Astrocyte of the cerebellum (primary cell): ENCODE results near the gene CAMP.
"Not testable (repeated sequence)": the region's sequence is repeated elsewhere in the genome, so short reads cannot be mapped to it uniquely, and the experiment has no call there.

ENCODE experiments used
- DNase-seq: peaks from one replicate; pipeline ENCODE4 v3.0.0-alpha.2; 2011; ENCODE audit warnings: low read depth
- H3K4me3 ChIP-seq: 2 replicates; pipeline ENCODE4 v1.5.1; 2011; ENCODE audit warnings: mild to moderate bottlenecking, low read depth, low read length, moderate library complexity
- in situ Hi-C: cut with HindIII; loops from 2 replicates; pipeline ENCODE4 v1.10.0; 2017; ENCODE audit warnings: low sequenced_read_pairs
- TF ChIP-seq, protein P1 (sequence below): IDR thresholded peaks from 2 replicates; pipeline ENCODE4 v1.5.1; 2012; ENCODE audit warnings: low read length, low read depth, moderate library complexity, mild to moderate bottlenecking; ENCODE audit errors: missing control alignments

The CAMP gene

DNA sequence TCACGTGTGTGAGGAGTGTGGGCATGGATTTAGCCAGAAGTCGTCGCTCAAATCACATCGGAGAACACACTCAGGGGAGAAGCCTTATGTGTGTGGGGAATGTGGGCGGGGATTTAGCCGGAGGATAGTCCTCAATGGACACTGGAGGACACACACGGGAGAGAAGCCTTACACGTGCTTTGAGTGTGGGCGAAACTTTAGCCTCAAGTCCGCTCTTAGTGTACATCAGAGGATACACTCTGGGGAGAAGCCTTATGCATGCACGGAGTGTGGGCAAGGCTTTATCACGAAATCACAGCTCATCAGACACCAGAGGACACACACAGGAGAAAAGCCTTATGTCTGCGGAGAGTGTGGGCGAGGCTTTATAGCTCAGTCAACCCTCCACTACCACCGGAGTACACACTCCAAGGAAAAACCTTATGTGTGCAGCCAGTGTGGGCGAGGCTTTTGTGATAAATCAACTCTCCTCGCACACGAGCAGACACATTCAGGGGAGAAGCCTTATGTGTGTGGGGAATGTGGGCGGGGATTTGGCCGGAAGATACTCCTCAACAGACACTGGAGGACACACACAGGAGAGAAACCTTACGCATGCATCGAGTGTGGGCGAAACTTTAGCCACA is 45.8 kb downstream of the CAMP start:
- no peak for DNase-seq

DNA sequence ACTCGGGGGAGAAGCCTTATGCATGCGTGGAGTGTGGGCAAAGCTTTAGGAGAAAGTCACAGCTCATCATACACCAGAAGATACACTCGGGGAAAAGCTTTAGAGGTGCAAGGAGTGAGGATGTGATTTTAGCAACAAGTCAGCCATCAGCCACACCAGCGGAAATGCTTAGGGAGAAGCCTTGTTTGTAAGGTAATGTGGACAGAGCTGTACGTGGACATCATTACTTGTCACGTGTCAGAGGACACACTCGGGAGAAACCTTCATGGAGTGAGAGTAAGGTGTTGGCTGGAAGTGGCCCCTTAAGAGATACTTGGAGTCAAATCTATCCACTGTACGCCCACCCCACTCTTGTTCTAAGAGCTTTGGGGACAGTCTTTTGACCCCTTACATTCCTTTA is 46.3 kb downstream of the CAMP start:
- TF ChIP-seq, protein P1, sequence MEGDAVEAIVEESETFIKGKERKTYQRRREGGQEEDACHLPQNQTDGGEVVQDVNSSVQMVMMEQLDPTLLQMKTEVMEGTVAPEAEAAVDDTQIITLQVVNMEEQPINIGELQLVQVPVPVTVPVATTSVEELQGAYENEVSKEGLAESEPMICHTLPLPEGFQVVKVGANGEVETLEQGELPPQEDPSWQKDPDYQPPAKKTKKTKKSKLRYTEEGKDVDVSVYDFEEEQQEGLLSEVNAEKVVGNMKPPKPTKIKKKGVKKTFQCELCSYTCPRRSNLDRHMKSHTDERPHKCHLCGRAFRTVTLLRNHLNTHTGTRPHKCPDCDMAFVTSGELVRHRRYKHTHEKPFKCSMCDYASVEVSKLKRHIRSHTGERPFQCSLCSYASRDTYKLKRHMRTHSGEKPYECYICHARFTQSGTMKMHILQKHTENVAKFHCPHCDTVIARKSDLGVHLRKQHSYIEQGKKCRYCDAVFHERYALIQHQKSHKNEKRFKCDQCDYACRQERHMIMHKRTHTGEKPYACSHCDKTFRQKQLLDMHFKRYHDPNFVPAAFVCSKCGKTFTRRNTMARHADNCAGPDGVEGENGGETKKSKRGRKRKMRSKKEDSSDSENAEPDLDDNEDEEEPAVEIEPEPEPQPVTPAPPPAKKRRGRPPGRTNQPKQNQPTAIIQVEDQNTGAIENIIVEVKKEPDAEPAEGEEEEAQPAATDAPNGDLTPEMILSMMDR: no peak
- DNase-seq: no peak
- in situ Hi-C loops: loop anchor here (25.0 kb wide), 1 partner anchor 168 kb away; the partner anchor contains the start of genes ATRIP, CCDC51, PLXNB1 and TMA7
- H3K4me3 ChIP-seq: no peak overlapping the region

More for the DNA sequence above, 45.8 kb downstream of the CAMP start:
- no peak overlapping the region for H3K4me3 ChIP-seq
- TF ChIP-seq, protein P1: no peak
- in situ Hi-C loops: loop anchor here (25.0 kb wide), 1 partner anchor 168 kb away; the partner anchor contains the start of genes ATRIP, CCDC51, PLXNB1 and TMA7

DNA sequence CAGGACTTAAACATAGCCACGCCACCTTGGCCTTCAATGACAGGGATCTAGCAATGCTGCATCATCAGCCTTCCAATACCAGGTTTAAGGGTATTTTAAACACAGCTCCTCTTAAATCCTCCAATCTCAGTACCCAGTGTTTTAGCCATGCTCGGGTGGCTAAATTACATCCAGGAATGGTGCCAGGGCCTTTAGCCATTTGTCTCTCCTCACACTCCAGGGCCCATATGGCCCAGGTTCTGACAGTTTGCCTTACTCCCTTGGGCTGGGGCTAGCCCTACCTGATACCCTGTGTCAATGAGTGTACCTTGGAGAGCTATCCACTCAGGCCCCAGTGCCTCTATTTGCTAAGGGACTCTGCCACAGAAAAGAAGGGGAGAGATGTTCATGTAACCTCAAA is 47.0 kb downstream of the CAMP start:
- H3K4me3 ChIP-seq: no peak overlapping the region
- in situ Hi-C loops: loop anchor here (10.0 to 25.0 kb wide), 2 partner anchors 54 to 167 kb away; partner anchors contain the start of genes ATRIP, CCDC51, PLXNB1 and TMA7
- DNase-seq: no peak
- TF ChIP-seq, protein P1: no peak

DNA sequence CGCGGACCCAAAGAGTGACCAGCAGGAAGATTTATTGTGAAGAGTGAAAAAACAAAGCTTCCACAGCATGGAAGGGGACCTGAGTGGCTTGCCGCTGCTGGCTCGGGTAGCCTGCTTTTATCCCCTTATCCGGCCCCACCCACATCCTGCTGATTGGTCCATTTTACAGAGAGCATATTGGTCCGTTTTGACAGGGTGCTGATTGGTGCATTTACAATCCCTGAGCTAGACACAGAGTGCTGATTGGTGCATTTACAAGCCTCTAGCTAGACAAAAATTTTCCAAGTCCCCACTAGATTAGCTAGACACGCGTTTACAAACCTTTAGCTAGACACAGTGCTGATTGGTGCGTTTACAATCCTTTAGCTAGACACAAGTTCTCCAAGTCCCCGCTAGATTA is 47.9 kb downstream of the CAMP start:
- DNase-seq, H3K4me3 ChIP-seq: not testable (repeated sequence)
- in situ Hi-C loops: loop anchor here (10.0 to 25.0 kb wide), 2 partner anchors 54 to 166 kb away; partner anchors contain the start of genes ATRIP, CCDC51, PLXNB1 and TMA7

DNA sequence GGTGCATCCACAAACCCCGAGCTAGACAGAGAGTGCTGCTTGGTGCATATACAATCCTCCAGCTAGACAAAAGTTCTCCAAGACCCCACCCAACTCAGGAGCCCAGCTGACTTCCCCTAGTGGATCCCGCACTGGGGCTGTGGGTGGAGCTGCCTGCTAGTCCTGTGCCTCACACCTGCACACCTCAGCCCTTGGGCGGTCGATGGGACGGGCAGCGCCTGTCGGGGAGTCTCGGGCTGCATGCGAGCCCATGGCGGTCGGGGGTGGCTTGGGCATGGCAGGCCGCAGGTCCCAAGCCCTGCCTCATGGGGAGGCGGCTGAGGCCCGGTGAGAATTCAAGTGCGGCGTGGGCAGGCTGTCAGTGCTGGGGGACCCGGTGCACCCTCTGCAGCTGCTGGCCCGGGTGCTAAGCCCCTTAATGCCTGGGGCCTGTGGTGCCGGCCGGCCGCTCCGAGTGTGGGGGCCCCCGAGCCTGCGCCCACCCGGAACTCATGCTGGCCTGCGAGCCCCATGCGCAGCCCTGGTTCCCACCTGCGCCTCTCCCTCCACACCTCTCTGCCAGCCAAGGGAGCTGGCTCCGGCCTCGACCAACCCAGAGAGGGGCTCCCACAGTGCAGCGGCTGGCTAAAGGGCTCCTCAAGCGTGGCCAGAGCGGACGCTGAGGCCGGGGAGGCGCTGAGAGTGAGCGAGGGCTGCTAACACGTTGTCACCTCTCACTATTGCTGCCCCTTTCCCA is 48.6 kb downstream of the CAMP start:
- in situ Hi-C loops: loop anchor here (10.0 to 25.0 kb wide), 2 partner anchors 53 to 165 kb away; partner anchors contain the start of genes ATRIP, CCDC51, PLXNB1 and TMA7
- TF ChIP-seq, protein P1: no peak
- no peak overlapping the region for H3K4me3 ChIP-seq
- DNase-seq: no peak

DNA sequence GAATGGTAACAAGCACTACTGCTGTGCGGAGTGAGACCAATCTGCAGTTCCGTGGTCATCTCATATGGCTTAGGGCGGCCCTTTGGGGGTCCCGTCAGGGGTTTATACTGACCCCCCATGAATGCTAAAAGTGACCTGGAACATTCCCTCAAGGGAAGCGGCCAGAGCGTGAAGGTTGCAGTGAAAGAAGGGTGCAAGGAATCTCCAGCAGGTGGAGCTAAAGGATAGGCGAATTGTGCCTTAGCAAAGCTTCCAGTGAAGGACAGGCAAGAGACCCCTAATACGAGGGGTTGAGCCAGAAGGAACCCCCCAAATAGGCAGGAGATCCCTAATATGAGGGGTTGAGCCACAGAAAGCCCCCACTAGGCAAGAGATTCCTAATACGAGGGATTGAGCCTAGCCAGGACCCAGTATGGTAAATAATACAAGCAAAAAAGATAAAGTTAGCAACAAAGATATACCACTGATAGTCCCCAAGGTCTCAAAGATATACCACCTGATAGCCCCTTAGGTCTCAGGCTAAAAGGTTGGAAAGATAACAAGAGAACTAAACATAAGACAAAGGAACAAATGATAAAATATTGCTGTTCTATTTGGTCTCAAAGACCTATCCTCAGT is 50.4 kb downstream of the CAMP start:
- in situ Hi-C loops: loop anchor here (10.0 to 25.0 kb wide), 2 partner anchors 51 to 164 kb away; partner anchors contain the start of genes ATRIP, CCDC51, PLXNB1 and TMA7
- TF ChIP-seq, protein P1: peak; percentile 84
- no peak overlapping the region for H3K4me3 ChIP-seq
- DNase-seq: peak; percentile 32
